OCI-LY1 (cell line): Measurements from ENCODE around the gene MAD1L1.

Source experiments
- CTCF ChIP-seq: fragments of 200-600 bp; sonication (generic), shearing (Covaris generic); IDR thresholded peaks from 2 replicates; pipeline ENCODE4 v1.5.1; 2017; ENCODE audit warnings: mild to moderate bottlenecking, antibody characterized with exemption, low read length, moderate library complexity, mixed read lengths
- EZH2 ChIP-seq: fragments of 200-600 bp; sonication (generic), shearing (Covaris generic); IDR thresholded peaks from 2 replicates; pipeline ENCODE4 v1.8.0; 2017; ENCODE audit warnings: borderline replicate concordance, mixed run types, mild to moderate bottlenecking, antibody characterized with exemption, low read length, moderate library complexity, mixed read lengths

GRCh38 chr7:2192831-2193534, 39.8 kb downstream of the MAD1L1 start:
- no peak for TF ChIP-seq CTCF
- TF ChIP-seq EZH2, result no peak
